B cell (primary cell): ENCODE results near the gene WFDC9. TPM values are rescaled to one million over a fixed set of nuclear protein-coding genes. Genes with fewer than 3 reads are reported as not detected.

Experiments used
- ATAC-seq: fragments of 200-7000 bp; cut with Tn5 transposase; one replicate; pipeline ENCODE4 v1.10.0; 2021; ENCODE audit warnings: low read depth, mild to moderate bottlenecking, moderate number of reproducible peaks, moderate library complexity
- CTCF ChIA-PET: fragments of 350-600 bp; sonication (Branson Sonifier 250); formaldehyde crosslinking; loops from one replicate; lab custom pipeline; 2021; ENCODE audit warnings: antibody characterized with exemption, inconsistent platforms; lab: Charles Lee
- POLR2A ChIA-PET: fragments of 350-600 bp; sonication (Branson Sonifier 250); formaldehyde crosslinking; loops from one replicate; lab custom pipeline; 2021; ENCODE audit warnings: antibody characterized with exemption; lab: Charles Lee
- DNase-seq: peaks from one replicate; pipeline ENCODE4 v3.0.0; 2013
- H2AFZ ChIP-seq: 2 replicates; pipeline ENCODE4 v1.6.1; 2012; ENCODE audit warnings: mild to moderate bottlenecking, low read depth, low read length; ENCODE audit not compliant: insufficient read depth, poor library complexity, severe bottlenecking
- H3K27ac ChIP-seq, 2 donors: 1 replicate in 1 of 2; 2 replicates in 1 of 2; pipeline ENCODE4 v1.5.1; 2012 to 2013; ENCODE audit warnings: low read length in 2 of 2, mild to moderate bottlenecking in 2 of 2, moderate library complexity in 1 of 2
- H3K27me3 ChIP-seq, 4 experiments: fragments of 200-600 bp in 1 of 4; sonication (generic) in 1 of 4; replicated peaks in 1 of 4; 1 replicate in 2 of 4; 2 replicates in 2 of 4; pipeline versions ENCODE4 v1.6.1 to v1.7.0; 2013 to 2016; ENCODE audit warnings: low read length in 3 of 4, mild to moderate bottlenecking in 2 of 4, mixed read lengths in 1 of 4, moderate library complexity in 1 of 4; ENCODE audit not compliant: insufficient read depth in 4 of 4, control insufficient read depth in 3 of 4; ENCODE audit errors: control extremely low read depth in 1 of 4
- H3K36me3 ChIP-seq, 2 experiments: replicated peaks in 1 of 2; 1 replicate in 1 of 2; 2 replicates in 1 of 2; pipeline versions ENCODE4 v1.6.1 to v1.7.1; 2013; ENCODE audit warnings: low read length in 1 of 2; ENCODE audit not compliant: insufficient read depth in 2 of 2, control insufficient read depth in 1 of 2; ENCODE audit errors: control extremely low read depth in 1 of 2, extremely low read depth in 1 of 2
- H3K4me1 ChIP-seq, 2 donors: fragments of 200-600 bp in 1 of 2; sonication (generic) in 1 of 2; 1 replicate in 1 of 2; 2 replicates in 1 of 2; pipeline versions ENCODE4 v1.5.1 to v1.6.1; 2013 to 2017; ENCODE audit warnings: low read length in 2 of 2; ENCODE audit not compliant: control insufficient read depth in 2 of 2, insufficient read depth in 2 of 2
- H3K4me2 ChIP-seq: replicated peaks from 2 replicates; pipeline ENCODE3; 2012; ENCODE audit warnings: mild to moderate bottlenecking, low read depth, low read length; ENCODE audit not compliant: poor library complexity, severe bottlenecking
- H3K4me3 ChIP-seq, 5 experiments: fragments of 200-600 bp in 1 of 5; sonication (generic) in 1 of 5; 1 replicate in 3 of 5; 2 replicates in 2 of 5; pipeline versions ENCODE4 v1.5.1 to v1.7.0; 2011 to 2016; ENCODE audit warnings: low read length in 4 of 5, mild to moderate bottlenecking in 4 of 5, low read depth in 2 of 5, control low read depth in 1 of 5, moderate library complexity in 1 of 5; ENCODE audit not compliant: insufficient read depth in 1 of 5; ENCODE audit errors: control extremely low read depth in 1 of 5, extremely low read depth in 1 of 5
- H3K79me2 ChIP-seq: fragments of 200-600 bp; sonication (generic); one replicate; pipeline ENCODE4 v1.6.0; 2016; ENCODE audit warnings: low read length; ENCODE audit not compliant: control insufficient read depth, insufficient read depth
- H3K9ac ChIP-seq: fragments of 200-600 bp; sonication (generic); 2 replicates; pipeline ENCODE4 v1.6.1; 2017; ENCODE audit warnings: mild to moderate bottlenecking, low read length, moderate library complexity
- H3K9me3 ChIP-seq, 3 donors: one replicate each; pipeline versions ENCODE4 v1.6.1 to v1.7.1; 2013; ENCODE audit warnings: low read length in 2 of 3; ENCODE audit not compliant: control insufficient read depth in 2 of 3, insufficient read depth in 1 of 3; ENCODE audit errors: control extremely low read depth in 1 of 3
- H4K20me1 ChIP-seq: 2 replicates; pipeline ENCODE4 v1.6.0; 2012; ENCODE audit warnings: mild to moderate bottlenecking, low read length; ENCODE audit not compliant: insufficient read depth, control insufficient read depth, poor library complexity, severe bottlenecking
- H3K27ac Mint-ChIP-seq: one replicate; pipeline ENCODE4 v1.8.0; 2021; ENCODE audit warnings: mixed read lengths
- H3K27me3 Mint-ChIP-seq: one replicate; pipeline ENCODE4 v1.8.0; 2021; ENCODE audit warnings: mixed read lengths
- H3K4me1 Mint-ChIP-seq: one replicate; pipeline ENCODE4 v1.8.0; 2021; ENCODE audit warnings: mixed read lengths
- H3K4me3 Mint-ChIP-seq: one replicate; pipeline ENCODE4 v1.8.0; 2021; ENCODE audit warnings: mixed read lengths
- H3K9me3 Mint-ChIP-seq: one replicate; pipeline ENCODE4 v1.8.0; 2022; ENCODE audit warnings: mixed read lengths; ENCODE audit not compliant: insufficient read depth
- CTCF ChIP-seq: fragments of 200-600 bp; IDR thresholded peaks from one replicate; pipeline ENCODE4 v1.8.0; 2022; ENCODE audit warnings: antibody characterized with exemption, mild to moderate bottlenecking
- EZH2 ChIP-seq: IDR thresholded peaks from 2 replicates; pipeline ENCODE4 v1.6.1; 2012; ENCODE audit warnings: borderline replicate concordance, low read depth, mild to moderate bottlenecking, moderate library complexity, low read length; ENCODE audit not compliant: insufficient read depth, poor library complexity, severe bottlenecking
- WGBS: methylation state at CpG from one replicate; pipeline ENCODE4 v1.1.5; 2013; ENCODE audit warnings: missing lambda C conversion rate; ENCODE audit not compliant: insufficient coverage; 5-methylcytosine and 5-hydroxymethylcytosine counted together
- intact Hi-C: fragments of 100-400 bp; cut with micrococcal nuclease; formaldehyde crosslinking; loops from one replicate; pipeline ENCODE4 v1.10.0; 2022
- polyA plus RNA-seq: library from polyadenylated mRNA; depleted of rRNA; stranded (reverse); fragments of >200 nt; gene quantifications from 2 replicates; pipeline ENCODE4 v1.2.3, GENCODE V29; 2012
- total RNA-seq, 2 donors: library from RNA; stranded (reverse); fragments of 120-200 nt in 1 of 2; gene quantifications; 1 replicate in 1 of 2; 2 replicates in 1 of 2; pipeline versions ENCODE4 v1.2.3 to v1.2.4, GENCODE V29; 2013 to 2022

WFDC9 gene
- total and polyA plus RNA-seq, 2 donors (not counting 1 experiment from before 2014, with no cell fraction given), result not detected

GRCh38 chr20:45592574-45593189, 38.4 kb downstream of the WFDC9 start:
- Histone ChIP-seq H3K36me3 (no peaks in the 10 kb centered on the region), H3K27ac (no peak overlapping the region), H3K9ac (no peak overlapping the region), H2AFZ (no peak overlapping the region), H4K20me1 (no peaks in the 10 kb centered on the region), H3K4me3 (no peak overlapping the region), H3K4me1 (no peaks in the 10 kb centered on the region), H3K27me3 (peaks cover 0 to 8% (median 2%) of the 10 kb centered on the region in 4 experiments), H3K79me2 (no peaks in the 10 kb centered on the region), H3K4me2 (no peak overlapping the region), H3K9me3 (no peaks in the 10 kb centered on the region)
- ChIA-PET POLR2A (no interaction called here), CTCF (interaction anchor here (0.7 to 3.7 kb wide), 8 partner anchors 12 to 1454 kb away, joined by 3 to 35 read pairs (median 4); partner anchors contain the start of gene WFDC10A)
- TF ChIP-seq CTCF (peak; percentile 75), EZH2 (no peak)
- intact Hi-C loops, result no loop called here
- peak; percentile 62 for DNase-seq
- Mint-ChIP-seq H3K27ac (no peak overlapping the region), H3K9me3 (no peaks in the 10 kb centered on the region), H3K27me3 (peaks cover 33% of the 10 kb centered on the region), H3K4me1 (no peaks in the 10 kb centered on the region), H3K4me3 (no peak overlapping the region)
- 76% methylated on average over 3 of the region's 5 CpGs for WGBS
- ATAC-seq, result peak; percentile 24

- peaks cover 18% of the 10 kb centered on the region for H3K27me3 Mint-ChIP-seq
- Histone ChIP-seq H3K27me3 (peaks cover 0 to 8% (median 2%) of the 10 kb centered on the region in 4 experiments), H3K4me2 (no peak overlapping the region), H3K4me1 (no peaks in the 10 kb centered on the region), H3K4me3 (no peak overlapping the region), H3K36me3 (no peaks in the 10 kb centered on the region), H2AFZ (no peak overlapping the region), H3K9me3 (no peaks in the 10 kb centered on the region), H3K27ac (no peak overlapping the region), H3K79me2 (no peaks in the 10 kb centered on the region), H3K9ac (no peak overlapping the region), H4K20me1 (no peaks in the 10 kb centered on the region)
- POLR2A ChIA-PET, result no interaction called here
- ATAC-seq (no peak), DNase-seq (no peak)
- TF ChIP-seq EZH2 (no peak), CTCF (no peak)
- intact Hi-C loops, result no loop called here
- CTCF ChIA-PET, result no interaction called here
- no peak overlapping the region for H3K4me3 Mint-ChIP-seq
- H3K9me3 Mint-ChIP-seq, result no peaks in the 10 kb centered on the region
- no CpG with 5 or more reads among the region's 1 CpG for WGBS
- no peak overlapping the region for H3K27ac Mint-ChIP-seq
- no peaks in the 10 kb centered on the region for H3K4me1 Mint-ChIP-seq
These were observed 41.4 kb downstream of the WFDC9 start for GRCh38 chr20:45589725-45590124.
